ENCODE measurements around the gene SEMA5B. TPM values are rescaled to one million over a fixed set of nuclear protein-coding genes. Genes with fewer than 3 reads are reported as not detected.

The SEMA5B gene
- total RNA-seq, 1 experiment from 2014 or later, result not detected

GRCh38 chr3:122989856-122990575, 37.5 kb downstream of the SEMA5B start:
- no peak for TF ChIP-seq CTCF (conservative IDR thresholded peaks at IDR 0.05)
- TF ChIP-seq EZH2 (IDR thresholded peaks at IDR 0.05; ENCODE audit: low read depth), result no peak
- Histone ChIP-seq H3K36me3 (ENCODE audit: low read depth) (no peaks in the 10 kb centered on the region), H3K27ac (no peak overlapping the region), H3K4me1 (replicated peaks; ENCODE audit: insufficient read depth) (0 out of 2 replicates have a peak, but pooled peaks cover 2% of the 10 kb centered on the region), H3K79me2 (ENCODE audit: low read depth) (no peaks in the 10 kb centered on the region), H3K9me2 (ENCODE audit: insufficient read depth) (no peaks in the 10 kb centered on the region), H3K9me3 (ENCODE audit: insufficient read depth, low read depth) (no peaks in the 10 kb centered on the region), H3F3A (ENCODE audit: insufficient read depth, low read depth) (no peaks in the 10 kb centered on the region), H2AFZ (no peak overlapping the region), H4K20me1 (ENCODE audit: insufficient read depth) (no peaks in the 10 kb centered on the region), H3K4me3 (no peak overlapping the region), H3K4me2 (no peak overlapping the region), H3K27me3 (ENCODE audit: insufficient read depth, low read depth) (peaks cover 76% of the 10 kb centered on the region)
- CTCF ChIA-PET, result no interaction called here
- no TSS peak for BruUV-seq (replicated peaks)
- POLR2A ChIA-PET (ENCODE audit: unreplicated experiment), result interaction anchor here (0.6 kb wide), 1 partner anchor 210 kb away, joined by 3 read pairs; no protein-coding TSS in a partner anchor
- no peak for DNase-seq
- intact Hi-C loops (cut with micrococcal nuclease; ENCODE audit: unreplicated experiment), result no loop called here

DNA sequence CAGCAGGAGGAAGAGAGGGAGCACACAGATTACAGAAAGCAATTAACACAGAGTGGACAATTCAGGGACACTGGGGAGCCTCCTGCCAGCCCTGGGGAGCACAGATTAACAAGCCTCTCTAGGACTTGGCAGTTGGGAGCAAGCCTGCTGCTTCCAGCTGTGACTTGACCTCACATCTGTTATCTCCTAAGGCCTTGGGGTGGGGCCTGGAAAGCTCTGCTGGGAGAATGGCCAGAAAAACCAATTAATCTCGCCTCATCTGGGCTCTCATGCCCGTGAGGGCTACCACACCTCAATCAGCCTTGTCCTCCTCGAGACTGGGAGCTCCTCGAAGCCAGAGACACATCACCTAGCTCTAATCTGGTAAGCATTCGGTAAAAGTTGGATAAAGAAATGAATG, 39.1 kb downstream of the SEMA5B start:
- 0 out of 2 replicates have a peak, but pooled peaks cover 5% of the 10 kb centered on the region for H3K4me1 ChIP-seq (replicated peaks; ENCODE audit: insufficient read depth)
- ChIA-PET CTCF (no interaction called here), POLR2A (ENCODE audit: unreplicated experiment) (interaction anchor here (0.6 kb wide), 1 partner anchor 411 kb away, joined by 4 read pairs; no protein-coding TSS in a partner anchor)
- H3K9me3 ChIP-seq (ENCODE audit: insufficient read depth, low read depth), result no peaks in the 10 kb centered on the region
- H3K27ac ChIP-seq, result no peak overlapping the region
- no peak overlapping the region for H2AFZ ChIP-seq
- H3K4me2 ChIP-seq, result no peak overlapping the region
- H3K79me2 ChIP-seq (ENCODE audit: low read depth), result no peaks in the 10 kb centered on the region
- H3K9me2 ChIP-seq (ENCODE audit: insufficient read depth), result no peaks in the 10 kb centered on the region
- no peak for TF ChIP-seq CTCF (conservative IDR thresholded peaks at IDR 0.05)
- no peaks in the 10 kb centered on the region for H3K36me3 ChIP-seq (ENCODE audit: low read depth)
- no peak for DNase-seq
- BruUV-seq (replicated peaks), result no TSS peak
- no peak overlapping the region for H3K4me3 ChIP-seq
- H3F3A ChIP-seq (ENCODE audit: insufficient read depth, low read depth), result no peaks in the 10 kb centered on the region
- intact Hi-C loops (cut with micrococcal nuclease; ENCODE audit: unreplicated experiment), result no loop called here
- no peaks in the 10 kb centered on the region for H4K20me1 ChIP-seq (ENCODE audit: insufficient read depth)
- peaks cover 63% of the 10 kb centered on the region for H3K27me3 ChIP-seq (ENCODE audit: insufficient read depth, low read depth)

DNA sequence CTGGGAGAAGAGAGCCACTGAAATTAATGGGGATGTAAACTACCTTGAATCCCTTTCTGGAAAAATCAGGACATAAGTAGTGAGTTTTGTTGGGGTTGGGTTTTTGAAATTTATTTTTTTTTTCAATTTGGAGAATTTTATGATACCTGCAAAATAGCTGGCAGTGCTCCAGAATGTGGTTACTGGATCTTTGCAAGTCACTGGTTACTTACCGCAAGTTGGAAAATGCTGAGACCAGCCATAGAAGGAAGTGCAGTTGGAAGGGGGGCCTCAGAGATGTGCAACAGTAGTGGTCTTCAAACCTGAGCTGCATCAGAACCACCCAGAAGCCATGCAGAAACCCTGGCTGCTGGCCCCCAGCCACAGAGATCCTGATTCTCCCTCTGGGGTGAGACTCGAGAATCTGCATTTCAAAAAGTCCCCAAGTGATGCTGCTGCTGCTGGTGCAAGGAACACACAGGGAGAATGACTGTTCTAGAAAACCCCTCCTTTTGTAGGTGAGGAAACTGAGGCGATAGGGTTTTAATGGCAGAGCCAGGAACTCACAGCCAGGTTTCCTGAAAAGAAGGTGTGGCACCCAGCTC, 39.7 kb downstream of the SEMA5B start:
- CTCF ChIA-PET, result no interaction called here
- Histone ChIP-seq H3K9me2 (ENCODE audit: insufficient read depth) (no peaks in the 10 kb centered on the region), H3K36me3 (ENCODE audit: low read depth) (no peaks in the 10 kb centered on the region), H3K79me2 (ENCODE audit: low read depth) (no peaks in the 10 kb centered on the region), H3K4me2 (no peak overlapping the region), H3F3A (ENCODE audit: insufficient read depth, low read depth) (no peaks in the 10 kb centered on the region), H3K27me3 (ENCODE audit: insufficient read depth, low read depth) (peaks cover 56% of the 10 kb centered on the region), H3K4me1 (replicated peaks; ENCODE audit: insufficient read depth) (0 out of 2 replicates have a peak, but pooled peaks cover 5% of the 10 kb centered on the region), H3K27ac (no peak overlapping the region), H3K9me3 (ENCODE audit: insufficient read depth, low read depth) (no peaks in the 10 kb centered on the region), H2AFZ (no peak overlapping the region), H3K4me3 (no peak overlapping the region), H4K20me1 (ENCODE audit: insufficient read depth) (no peaks in the 10 kb centered on the region)
- no peak for TF ChIP-seq CTCF (conservative IDR thresholded peaks at IDR 0.05)
- TF ChIP-seq EZH2 (IDR thresholded peaks at IDR 0.05; ENCODE audit: low read depth), result no peak
- no peak for DNase-seq
- intact Hi-C loops (cut with micrococcal nuclease; ENCODE audit: unreplicated experiment), result no loop called here
- no TSS peak for BruUV-seq (replicated peaks)
- POLR2A ChIA-PET (ENCODE audit: unreplicated experiment), result interaction anchor here (0.6 kb wide), 1 partner anchor 412 kb away, joined by 4 read pairs; no protein-coding TSS in a partner anchor

All from PC-9 (cell line).